HepG2 (cell line): ENCODE data around the gene IGFN1.

ENCODE experiments used
- BCL6 ChIP-seq: IDR thresholded peaks from 2 replicates; pipeline ENCODE4 v1.6.1; 2016; ENCODE audit warnings: missing genetic modification reagents, missing compliant biosample characterization
- CTCF ChIP-seq: sonication (generic); formaldehyde crosslinking; IDR thresholded peaks from 2 replicates; pipeline ENCODE4 v1.5.0; 2020; ENCODE audit warnings: mild to moderate bottlenecking, missing genetic modification reagents, moderate library complexity
- MEIS2 ChIP-seq: sonication (generic); formaldehyde crosslinking; IDR thresholded peaks from 2 replicates; pipeline ENCODE4 v1.9.0; 2021; ENCODE audit warnings: mild to moderate bottlenecking, missing genetic modification reagents
- POLR2A ChIP-seq, 2 experiments: IDR thresholded peaks; 2 replicates each; pipeline ENCODE4 v1.6.1; 2011; ENCODE audit warnings: low read depth in 2 of 2, low read length in 2 of 2, mild to moderate bottlenecking in 1 of 2, moderate library complexity in 1 of 2; ENCODE audit not compliant: insufficient read depth in 1 of 2
- POLR2AphosphoS5 ChIP-seq: IDR thresholded peaks from 2 replicates; pipeline ENCODE4 v1.6.1; 2012; ENCODE audit warnings: low read depth, low read length
- RORA ChIP-seq: sonication (generic); formaldehyde crosslinking; IDR thresholded peaks from 2 replicates; pipeline ENCODE4 v1.5.0; 2020; ENCODE audit warnings: mild to moderate bottlenecking, missing genetic modification reagents, moderate library complexity
- YY1 ChIP-seq: IDR thresholded peaks from 2 replicates; pipeline ENCODE4 v1.6.1; 2011; ENCODE audit warnings: low read length, low read depth, moderate library complexity, mild to moderate bottlenecking; ENCODE audit not compliant: insufficient read depth, insufficient replicate concordance
- ZNF282 ChIP-seq: fragments of 450-650 bp; IDR thresholded peaks from 2 replicates; pipeline ENCODE4 v1.6.1; 2018; ENCODE audit not compliant: partially characterized antibody
- ZNF503 ChIP-seq: sonication (generic); formaldehyde crosslinking; IDR thresholded peaks from 2 replicates; pipeline ENCODE4 v1.4.0; 2020; ENCODE audit warnings: missing genetic modification reagents
- TF ChIP-seq, protein P1 (sequence below): sonication (generic); formaldehyde crosslinking; IDR thresholded peaks from 2 replicates; pipeline ENCODE4 v1.4.0; 2020; ENCODE audit warnings: missing genetic modification reagents, mild to moderate bottlenecking, borderline replicate concordance
- TF ChIP-seq, protein P2 (sequence below), 2 experiments: IDR thresholded peaks; 2 replicates each; pipeline ENCODE4 v1.6.1; 2011 to 2012; ENCODE audit warnings: low read length in 2 of 2, borderline replicate concordance in 1 of 2, low read depth in 1 of 2, mild to moderate bottlenecking in 1 of 2, moderate library complexity in 1 of 2

- no peak for TF ChIP-seq MEIS2
- no peak for TF ChIP-seq POLR2A (IDR thresholded peaks at IDR 0.05; ENCODE audit: insufficient read depth in 1 of 2, low read depth in 2 of 2, low read length in 2 of 2)
- no peak for TF ChIP-seq BCL6 (CRISPR knock-in tag)
- TF ChIP-seq, protein P1, sequence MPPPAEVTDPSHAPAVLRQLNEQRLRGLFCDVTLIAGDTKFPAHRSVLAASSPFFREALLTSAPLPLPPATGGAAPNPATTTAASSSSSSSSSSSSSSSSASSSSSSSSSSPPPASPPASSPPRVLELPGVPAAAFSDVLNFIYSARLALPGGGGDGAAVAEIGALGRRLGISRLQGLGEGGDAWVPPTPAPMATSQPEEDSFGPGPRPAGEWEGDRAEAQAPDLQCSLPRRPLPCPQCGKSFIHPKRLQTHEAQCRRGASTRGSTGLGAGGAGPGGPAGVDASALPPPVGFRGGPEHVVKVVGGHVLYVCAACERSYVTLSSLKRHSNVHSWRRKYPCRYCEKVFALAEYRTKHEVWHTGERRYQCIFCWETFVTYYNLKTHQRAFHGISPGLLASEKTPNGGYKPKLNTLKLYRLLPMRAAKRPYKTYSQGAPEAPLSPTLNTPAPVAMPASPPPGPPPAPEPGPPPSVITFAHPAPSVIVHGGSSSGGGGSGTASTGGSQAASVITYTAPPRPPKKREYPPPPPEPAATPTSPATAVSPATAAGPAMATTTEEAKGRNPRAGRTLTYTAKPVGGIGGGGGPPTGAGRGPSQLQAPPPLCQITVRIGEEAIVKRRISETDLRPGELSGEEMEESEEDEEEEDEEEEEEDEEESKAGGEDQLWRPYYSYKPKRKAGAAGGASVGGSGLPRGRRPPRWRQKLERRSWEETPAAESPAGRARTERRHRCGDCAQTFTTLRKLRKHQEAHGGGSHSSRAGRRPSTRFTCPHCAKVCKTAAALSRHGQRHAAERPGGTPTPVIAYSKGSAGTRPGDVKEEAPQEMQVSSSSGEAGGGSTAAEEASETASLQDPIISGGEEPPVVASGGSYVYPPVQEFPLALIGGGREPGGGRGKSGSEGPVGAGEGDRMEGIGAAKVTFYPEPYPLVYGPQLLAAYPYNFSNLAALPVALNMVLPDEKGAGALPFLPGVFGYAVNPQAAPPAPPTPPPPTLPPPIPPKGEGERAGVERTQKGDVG (CRISPR knock-in tag) = no peak
- no peak for TF ChIP-seq CTCF (CRISPR knock-in tag)
- no peak for TF ChIP-seq ZNF503 (CRISPR knock-in tag)
- TF ChIP-seq YY1 = no peak
- TF ChIP-seq ZNF282 = no peak
- TF ChIP-seq, protein P2, sequence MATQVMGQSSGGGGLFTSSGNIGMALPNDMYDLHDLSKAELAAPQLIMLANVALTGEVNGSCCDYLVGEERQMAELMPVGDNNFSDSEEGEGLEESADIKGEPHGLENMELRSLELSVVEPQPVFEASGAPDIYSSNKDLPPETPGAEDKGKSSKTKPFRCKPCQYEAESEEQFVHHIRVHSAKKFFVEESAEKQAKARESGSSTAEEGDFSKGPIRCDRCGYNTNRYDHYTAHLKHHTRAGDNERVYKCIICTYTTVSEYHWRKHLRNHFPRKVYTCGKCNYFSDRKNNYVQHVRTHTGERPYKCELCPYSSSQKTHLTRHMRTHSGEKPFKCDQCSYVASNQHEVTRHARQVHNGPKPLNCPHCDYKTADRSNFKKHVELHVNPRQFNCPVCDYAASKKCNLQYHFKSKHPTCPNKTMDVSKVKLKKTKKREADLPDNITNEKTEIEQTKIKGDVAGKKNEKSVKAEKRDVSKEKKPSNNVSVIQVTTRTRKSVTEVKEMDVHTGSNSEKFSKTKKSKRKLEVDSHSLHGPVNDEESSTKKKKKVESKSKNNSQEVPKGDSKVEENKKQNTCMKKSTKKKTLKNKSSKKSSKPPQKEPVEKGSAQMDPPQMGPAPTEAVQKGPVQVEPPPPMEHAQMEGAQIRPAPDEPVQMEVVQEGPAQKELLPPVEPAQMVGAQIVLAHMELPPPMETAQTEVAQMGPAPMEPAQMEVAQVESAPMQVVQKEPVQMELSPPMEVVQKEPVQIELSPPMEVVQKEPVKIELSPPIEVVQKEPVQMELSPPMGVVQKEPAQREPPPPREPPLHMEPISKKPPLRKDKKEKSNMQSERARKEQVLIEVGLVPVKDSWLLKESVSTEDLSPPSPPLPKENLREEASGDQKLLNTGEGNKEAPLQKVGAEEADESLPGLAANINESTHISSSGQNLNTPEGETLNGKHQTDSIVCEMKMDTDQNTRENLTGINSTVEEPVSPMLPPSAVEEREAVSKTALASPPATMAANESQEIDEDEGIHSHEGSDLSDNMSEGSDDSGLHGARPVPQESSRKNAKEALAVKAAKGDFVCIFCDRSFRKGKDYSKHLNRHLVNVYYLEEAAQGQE (IDR thresholded peaks at IDR 0.05; ENCODE audit: borderline replicate concordance in 1 of 2, low read depth in 1 of 2, low read length in 2 of 2) = no peak
- TF ChIP-seq RORA = no peak
- TF ChIP-seq POLR2AphosphoS5 = no peak
Observed at GRCh38 chr1:201276891-201277290, 86.3 kb downstream of the IGFN1 start.
